ENCODE data around the gene GRIK3. TPM values are rescaled to one million over a fixed set of nuclear protein-coding genes. Genes with fewer than 3 reads are reported as not detected.

Gene GRIK3
- total and polyA plus RNA-seq, 2 experiments from 2014 or later = 0.31 to 2.9 TPM

- TF ChIP-seq JUNB (IDR thresholded peaks at IDR 0.05; ENCODE audit: unreplicated experiment) (no peak), ETS1 (IDR thresholded peaks at IDR 0.05) (no peak), STAT1 (IDR thresholded peaks at IDR 0.05; ENCODE audit: unreplicated experiment) (no peak), CREB1 (CRISPR knock-in tag; IDR thresholded peaks at IDR 0.05; ENCODE audit: low read depth) (no peak), EZH2phosphoT487 (IDR thresholded peaks at IDR 0.05; ENCODE audit: unreplicated experiment) (no peak), EZH2 (IDR thresholded peaks at IDR 0.05; ENCODE audit: low read depth, unreplicated experiment) (no peak), NANOG (IDR thresholded peaks at IDR 0.05; ENCODE audit: borderline replicate concordance) (no peak), CTCF (conservative IDR thresholded peaks at IDR 0.05; ENCODE audit: low read depth in 2 of 2) (no peak), REST (IDR thresholded peaks at IDR 0.05; ENCODE audit: unreplicated experiment) (no peak)
Measured at GRCh38 chr1:36842448-36842847, 191.9 kb downstream of the GRIK3 start (continued).

- no peaks in the 10 kb centered on the region for H3K9me3 Mint-ChIP-seq
Measured at GRCh38 chr1:36839485-36839884, 194.8 kb downstream of the GRIK3 start.

More at GRCh38 chr1:36839485-36839884, 194.8 kb downstream of the GRIK3 start:
- H3K4me2 ChIP-seq = no peak overlapping the region
- no peaks in the 10 kb centered on the region for H3K36me3 ChIP-seq (ENCODE audit: insufficient read depth)
- no peaks in the 10 kb centered on the region for H3K9me2 ChIP-seq (ENCODE audit: insufficient read depth)
- no peaks in the 10 kb centered on the region for H3K36me3 Mint-ChIP-seq (ENCODE audit: low read depth)
- DNase-seq (ENCODE audit: low spot score) = no peak
- H3K4me3 Mint-ChIP-seq = no peak overlapping the region
- H4K20me1 ChIP-seq (replicated peaks; ENCODE audit: insufficient read depth) = no peaks in the 10 kb centered on the region
- no peaks in the 10 kb centered on the region for H3K79me2 ChIP-seq (replicated peaks; ENCODE audit: insufficient read depth)
- no peaks in the 10 kb centered on the region for H3F3A ChIP-seq (replicated peaks; ENCODE audit: low read depth)
- H3K27me3 Mint-ChIP-seq (ENCODE audit: insufficient read depth, low read depth, poor library complexity) = peaks cover 21% of the 10 kb centered on the region
- peaks cover 42% of the 10 kb centered on the region for H3K4me1 Mint-ChIP-seq
- no peaks in the 10 kb centered on the region for H3K27me3 ChIP-seq (ENCODE audit: insufficient read depth)
- H3K27ac ChIP-seq (ENCODE audit: low read depth) = no peak overlapping the region
- ATAC-seq = no peak
- H3K4me3 ChIP-seq = no peak overlapping the region
- peaks cover 8% of the 10 kb centered on the region; the same call in 1 of the 2 replicates for H3K4me1 ChIP-seq (ENCODE audit: insufficient read depth)
- TF ChIP-seq REST (IDR thresholded peaks at IDR 0.05; ENCODE audit: unreplicated experiment) (no peak), EZH2phosphoT487 (IDR thresholded peaks at IDR 0.05; ENCODE audit: unreplicated experiment) (no peak), CREB1 (CRISPR knock-in tag; IDR thresholded peaks at IDR 0.05; ENCODE audit: low read depth) (no peak), CTCF (conservative IDR thresholded peaks at IDR 0.05; ENCODE audit: low read depth in 2 of 2) (no peak)
- no peak overlapping the region for H3K27ac Mint-ChIP-seq
- no peak overlapping the region for H2AFZ ChIP-seq
